Neuronal stem cell (in vitro differentiated cells): ENCODE measurements around the gene DENR.
A peak's percentile ranks its signal among the peaks of the same experiment; 100 is the strongest.

Source experiments
- DNase-seq: peaks from one replicate; pipeline ENCODE4 v3.0.0-alpha.2; 2013; ENCODE audit warnings: low spot score
- H2AFZ ChIP-seq: one replicate; pipeline ENCODE4 v1.6.1; 2013; ENCODE audit warnings: mild to moderate bottlenecking, low read length, inconsistent platforms
- H2AK5ac ChIP-seq: 2 replicates; pipeline ENCODE4 v1.6.1; 2013; ENCODE audit warnings: low read depth, mild to moderate bottlenecking, inconsistent platforms, low read length, moderate library complexity, mixed read lengths
- H2BK120ac ChIP-seq: 2 replicates; pipeline ENCODE4 v1.6.1; 2013; ENCODE audit warnings: low read depth, mild to moderate bottlenecking, inconsistent platforms, low read length, moderate library complexity, mixed read lengths
- H2BK12ac ChIP-seq: one replicate; pipeline ENCODE4 v1.6.1; 2013; ENCODE audit warnings: low read length, inconsistent platforms
- H2BK15ac ChIP-seq: 2 replicates; pipeline ENCODE4 v1.6.1; 2013; ENCODE audit warnings: mild to moderate bottlenecking, low read length, inconsistent platforms, mixed read lengths
- H2BK5ac ChIP-seq: one replicate; pipeline ENCODE4 v1.6.1; 2013; ENCODE audit warnings: inconsistent platforms, mild to moderate bottlenecking, low read length, moderate library complexity
- H3K14ac ChIP-seq: one replicate; pipeline ENCODE4 v1.6.1; 2013; ENCODE audit warnings: low read length, inconsistent platforms
- H3K18ac ChIP-seq: 2 replicates; pipeline ENCODE4 v1.6.1; 2013; ENCODE audit warnings: low read length, inconsistent platforms
- H3K23ac ChIP-seq: 2 replicates; pipeline ENCODE4 v1.6.1; 2013; ENCODE audit warnings: low read depth, mild to moderate bottlenecking, mixed read lengths, low read length, inconsistent platforms; ENCODE audit not compliant: poor library complexity
- H3K27ac ChIP-seq: replicated peaks from 3 replicates; pipeline ENCODE4 v1.5.1; 2013; ENCODE audit warnings: low read length, inconsistent platforms
- H3K27me3 ChIP-seq, 3 experiments: 2 replicates each; pipeline ENCODE4 v1.6.1; 2013; ENCODE audit warnings: low read length in 3 of 3, mild to moderate bottlenecking in 2 of 3, inconsistent platforms in 1 of 3, low read depth in 1 of 3, mixed read lengths in 1 of 3, moderate library complexity in 1 of 3; ENCODE audit not compliant: control insufficient read depth in 3 of 3, insufficient read depth in 3 of 3
- H3K36me3 ChIP-seq, 2 donors: replicated peaks in 1 of 2; 2 replicates each; pipeline ENCODE4 v1.6.1; 2013; ENCODE audit warnings: low read length in 2 of 2; ENCODE audit not compliant: control insufficient read depth in 2 of 2, insufficient read depth in 2 of 2
- H3K4ac ChIP-seq: 2 replicates; pipeline ENCODE4 v1.6.1; 2013; ENCODE audit warnings: inconsistent platforms, mild to moderate bottlenecking, low read length, moderate library complexity
- H3K4me1 ChIP-seq, 2 donors: 1 replicate in 1 of 2; 2 replicates in 1 of 2; pipeline ENCODE4 v1.6.1; 2013; ENCODE audit warnings: low read length in 2 of 2, low read depth in 1 of 2; ENCODE audit not compliant: control insufficient read depth in 2 of 2, insufficient read depth in 1 of 2
- H3K4me2 ChIP-seq: one replicate; pipeline ENCODE4 v1.6.1; 2013; ENCODE audit warnings: mild to moderate bottlenecking, low read length, inconsistent platforms; ENCODE audit not compliant: insufficient read depth, poor library complexity, severe bottlenecking
- H3K4me3 ChIP-seq, 2 donors: 2 replicates each; pipeline ENCODE4 v1.5.1; 2013; ENCODE audit warnings: low read length in 2 of 2, mild to moderate bottlenecking in 2 of 2, inconsistent platforms in 1 of 2, moderate library complexity in 1 of 2
- H3K79me1 ChIP-seq: one replicate; pipeline ENCODE4 v1.6.1; 2013; ENCODE audit warnings: low read depth, mild to moderate bottlenecking, inconsistent platforms, low read length, moderate library complexity
- H3K9ac ChIP-seq: one replicate; pipeline ENCODE4 v1.6.1; 2013; ENCODE audit warnings: mild to moderate bottlenecking, low read depth, low read length, inconsistent platforms; ENCODE audit not compliant: poor library complexity
- H3K9me3 ChIP-seq, 2 donors: replicated peaks in 1 of 2; 2 replicates each; pipeline versions ENCODE3 to v1.6.1; 2013; ENCODE audit warnings: low read length in 2 of 2, mild to moderate bottlenecking in 2 of 2, inconsistent platforms in 1 of 2, low read depth in 1 of 2, mixed read lengths in 1 of 2, moderate library complexity in 1 of 2; ENCODE audit not compliant: control insufficient read depth in 2 of 2, insufficient read depth in 1 of 2
- H4K8ac ChIP-seq: one replicate; pipeline ENCODE4 v1.6.1; 2013; ENCODE audit warnings: low read depth, mild to moderate bottlenecking, inconsistent platforms, low read length, moderate library complexity
- H4K91ac ChIP-seq: one replicate; pipeline ENCODE4 v1.6.1; 2013; ENCODE audit warnings: low read length, low read depth, mild to moderate bottlenecking, inconsistent platforms; ENCODE audit not compliant: poor library complexity
- WGBS, 2 donors: extraction: QIAGEN DNeasy Blood & Tissue Kit; methylation state at CpG; one replicate each; pipeline ENCODE4 v1.1.7; 2013; ENCODE audit warnings: missing lambda C conversion rate in 2 of 2, mixed read lengths in 1 of 2; ENCODE audit not compliant: insufficient read length in 2 of 2, insufficient replicate concordance in 1 of 2; ENCODE audit errors: extremely low coverage in 2 of 2; 5-methylcytosine and 5-hydroxymethylcytosine counted together

The DENR gene

GRCh38 chr12:122724641-122725243, 27.9 kb upstream of the DENR start:
- H2BK120ac ChIP-seq = no peak overlapping the region
- no peak overlapping the region for H3K4me2 ChIP-seq
- no peak overlapping the region for H2AK5ac ChIP-seq
- no peaks in the 10 kb centered on the region for H3K36me3 ChIP-seq
- H3K9ac ChIP-seq = no peak overlapping the region
- H2AFZ ChIP-seq = no peak overlapping the region
- no peak for DNase-seq
- WGBS, 2 donors = no CpG with 5 or more reads among the region's 12 CpGs
- H3K4ac ChIP-seq = no peak overlapping the region
- H3K4me3 ChIP-seq = no peak overlapping the region
- H2BK12ac ChIP-seq = no peak overlapping the region
- no peak overlapping the region for H3K18ac ChIP-seq
- no peak overlapping the region for H2BK5ac ChIP-seq
- H3K79me1 ChIP-seq = no peaks in the 10 kb centered on the region
- no peak overlapping the region for H4K91ac ChIP-seq
- H3K27ac ChIP-seq = no peak overlapping the region
- H3K9me3 ChIP-seq = no peaks in the 10 kb centered on the region
- no peak overlapping the region for H2BK15ac ChIP-seq
- no peaks in the 10 kb centered on the region for H3K4me1 ChIP-seq
- H3K23ac ChIP-seq = no peak overlapping the region
- no peaks in the 10 kb centered on the region for H3K27me3 ChIP-seq
- H4K8ac ChIP-seq = no peak overlapping the region
- H3K14ac ChIP-seq = no peak overlapping the region

GRCh38 chr12:122725452-122726079, 27.1 kb upstream of the DENR start:
- H3K4me2 ChIP-seq = no peak overlapping the region
- no peak overlapping the region for H4K91ac ChIP-seq
- no peaks in the 10 kb centered on the region for H3K4me1 ChIP-seq
- H2AK5ac ChIP-seq = no peak overlapping the region
- H3K79me1 ChIP-seq = no peaks in the 10 kb centered on the region
- no peak overlapping the region for H3K23ac ChIP-seq
- no peak overlapping the region for H2AFZ ChIP-seq
- H3K4ac ChIP-seq = no peak overlapping the region
- no peaks in the 10 kb centered on the region for H3K36me3 ChIP-seq
- no peak overlapping the region for H3K18ac ChIP-seq
- no peak overlapping the region for H4K8ac ChIP-seq
- WGBS, 2 donors = no CpG with 5 or more reads among the region's 6 CpGs
- no peak overlapping the region for H2BK120ac ChIP-seq
- H3K4me3 ChIP-seq = no peak overlapping the region
- H3K14ac ChIP-seq = no peak overlapping the region
- H2BK5ac ChIP-seq = no peak overlapping the region
- H2BK12ac ChIP-seq = no peak overlapping the region
- no peak overlapping the region for H2BK15ac ChIP-seq
- no peaks in the 10 kb centered on the region for H3K9me3 ChIP-seq
- DNase-seq = no peak
- H3K27ac ChIP-seq = no peak overlapping the region
- H3K9ac ChIP-seq = no peak overlapping the region
- no peaks in the 10 kb centered on the region for H3K27me3 ChIP-seq

- no peak overlapping the region for H3K4me2 ChIP-seq
- no peak overlapping the region for H4K91ac ChIP-seq
- H3K14ac ChIP-seq = no peak overlapping the region
- H2AFZ ChIP-seq = no peak overlapping the region
- no peak overlapping the region for H3K4ac ChIP-seq
- no peak overlapping the region for H3K4me3 ChIP-seq
- no peaks in the 10 kb centered on the region for H3K36me3 ChIP-seq
- no peaks in the 10 kb centered on the region for H3K79me1 ChIP-seq
- H3K18ac ChIP-seq = no peak overlapping the region
- no peaks in the 10 kb centered on the region for H3K9me3 ChIP-seq
- no peak overlapping the region for H2BK5ac ChIP-seq
- H2BK15ac ChIP-seq = no peak overlapping the region
- H2AK5ac ChIP-seq = no peak overlapping the region
- H3K4me1 ChIP-seq = no peaks in the 10 kb centered on the region
- no peak overlapping the region for H2BK12ac ChIP-seq
- H3K27me3 ChIP-seq = no peaks in the 10 kb centered on the region
- no peak overlapping the region for H4K8ac ChIP-seq
- DNase-seq = no peak
- H2BK120ac ChIP-seq = no peak overlapping the region
- no peak overlapping the region for H3K27ac ChIP-seq
- H3K23ac ChIP-seq = no peak overlapping the region
- H3K9ac ChIP-seq = no peak overlapping the region
- WGBS, 2 donors = no CpG with 5 or more reads among the region's 5 CpGs
These were observed 26.5 kb upstream of the DENR start for GRCh38 chr12:122726080-122726558.

GRCh38 chr12:122729583-122730214, 22.9 kb upstream of the DENR start:
- H2BK120ac ChIP-seq = no peak overlapping the region
- H3K4me2 ChIP-seq = no peak overlapping the region
- peak overlapping the region; percentile 69 for H2AFZ ChIP-seq
- H2BK12ac ChIP-seq = peak overlapping the region; percentile 97
- H3K79me1 ChIP-seq = no peaks in the 10 kb centered on the region
- no peaks in the 10 kb centered on the region for H3K36me3 ChIP-seq
- H3K9ac ChIP-seq = no peak overlapping the region
- H3K18ac ChIP-seq = peak overlapping the region; percentile 51
- H3K4me1 ChIP-seq = peaks cover 0 to 2% of the 10 kb centered on the region in 2 donors
- no peak overlapping the region for H4K91ac ChIP-seq
- no CpG with 5 or more reads among the region's 27 CpGs for WGBS, 2 donors
- no peak overlapping the region for H3K4ac ChIP-seq
- no peaks in the 10 kb centered on the region for H3K27me3 ChIP-seq
- H3K4me3 ChIP-seq = peak overlapping the region in 1 of 2 donors; percentile 22
- H4K8ac ChIP-seq = no peak overlapping the region
- peaks cover 0 to 2% of the 10 kb centered on the region in 2 donors for H3K9me3 ChIP-seq
- H2BK15ac ChIP-seq = peak overlapping the region; percentile 65
- no peak for DNase-seq
- H3K23ac ChIP-seq = no peak overlapping the region
- peak overlapping the region; percentile 47 for H2AK5ac ChIP-seq
- H3K14ac ChIP-seq = no peak overlapping the region
- peak overlapping the region; percentile 77 for H2BK5ac ChIP-seq
- H3K27ac ChIP-seq = no peak overlapping the region
